T-helper 9 cell (primary cell): ENCODE results near the gene LXN.

Source experiments
- DNase-seq: peaks from one replicate; pipeline ENCODE4 v3.0.0-alpha.2; 2020

LXN gene

DNA sequence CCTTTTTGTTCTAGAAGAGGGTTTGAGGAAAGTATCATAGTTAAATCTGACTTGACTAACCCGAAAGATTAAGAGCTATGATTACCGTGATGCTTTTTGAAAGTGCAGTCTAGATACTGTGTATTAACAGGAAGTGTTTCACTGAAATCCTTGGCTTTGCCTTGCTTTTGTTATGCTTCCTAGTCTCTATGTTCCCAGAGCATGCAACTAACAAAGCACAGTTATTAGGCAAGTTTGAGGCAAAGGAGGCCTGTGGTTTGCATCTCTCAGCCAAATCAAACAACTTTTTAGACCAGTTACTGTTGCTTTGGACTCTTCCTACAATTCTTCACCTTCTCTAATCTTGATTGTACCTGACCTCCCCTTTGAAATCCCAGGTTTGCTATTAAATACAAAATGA lies 3.9 kb downstream of the LXN start:
- no peak for DNase-seq

DNA sequence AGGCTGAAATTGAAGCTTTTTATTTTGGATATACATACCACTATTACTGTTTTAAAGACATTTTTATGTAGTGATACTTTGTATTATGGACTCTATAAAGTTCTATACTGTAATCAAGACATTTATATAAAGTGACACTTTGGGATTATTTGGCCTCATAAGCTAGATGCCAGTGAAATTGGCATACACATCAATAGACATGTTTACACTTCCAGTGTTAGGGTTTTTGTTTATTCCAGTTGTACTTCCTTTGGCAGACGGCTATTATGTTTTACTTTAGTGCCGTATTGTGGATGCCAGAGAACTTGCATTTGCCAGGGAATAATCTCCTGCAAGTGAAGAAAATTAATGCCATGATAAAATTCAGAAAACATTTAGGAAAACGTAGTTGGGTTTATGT lies 6.0 kb downstream of the LXN start:
- no peak for DNase-seq

DNA sequence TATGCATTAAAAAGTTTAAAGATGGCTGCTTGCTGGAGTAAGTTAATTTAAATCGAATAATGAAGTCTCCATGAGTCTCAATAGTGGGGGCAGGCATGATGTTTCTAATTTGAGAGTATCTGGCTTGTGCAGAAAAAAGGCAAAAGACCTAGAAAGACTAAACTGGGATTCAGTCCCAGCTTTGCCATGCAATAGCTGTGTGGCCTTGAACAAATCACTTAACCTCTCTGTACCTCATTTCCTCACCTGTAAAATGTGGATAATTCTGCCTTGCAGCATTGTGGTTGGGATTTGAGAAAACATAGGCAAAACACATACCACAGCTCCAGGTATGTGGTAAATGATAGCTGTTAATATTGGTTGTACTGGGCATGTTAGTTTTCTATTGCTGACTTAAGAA lies 8.6 kb downstream of the LXN start:
- DNase-seq = no peak

DNA sequence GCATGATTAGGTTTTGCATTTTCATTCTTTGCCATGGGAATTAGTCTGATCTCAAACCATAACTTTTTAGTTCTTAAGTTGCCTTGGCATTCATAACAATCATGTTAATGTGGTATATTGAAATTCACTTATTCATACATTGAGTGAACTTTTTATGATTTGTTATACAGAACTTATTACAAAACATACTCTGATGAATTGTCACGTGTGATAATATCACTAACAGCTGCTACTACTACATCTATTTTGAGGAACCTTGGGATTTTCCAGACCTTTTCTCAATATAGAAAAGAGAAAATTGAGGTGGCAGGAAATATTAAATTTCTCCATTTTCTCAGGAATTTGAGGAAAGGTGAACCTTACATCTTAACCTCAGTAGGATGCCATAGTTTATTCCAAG lies 9.2 kb downstream of the LXN start:
- DNase-seq = no peak

DNA sequence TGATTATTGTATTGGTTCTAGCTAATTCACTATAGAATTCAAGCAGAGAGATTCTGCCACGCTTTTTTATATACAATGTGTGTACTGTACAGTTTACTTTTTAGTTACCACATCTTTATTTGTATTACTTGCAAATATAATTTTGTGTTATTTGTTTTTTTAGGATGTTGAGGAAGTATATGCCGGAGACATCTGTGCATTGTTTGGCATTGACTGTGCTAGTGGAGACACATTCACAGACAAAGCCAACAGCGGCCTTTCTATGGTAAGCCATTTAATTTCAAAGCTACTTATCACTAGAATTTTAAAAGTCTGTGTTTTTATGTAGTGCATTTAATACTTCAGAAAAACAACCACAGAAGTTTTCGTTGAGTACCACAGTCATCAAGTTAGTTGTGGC lies 11.7 kb downstream of the LXN start:
- DNase-seq = no peak

DNA sequence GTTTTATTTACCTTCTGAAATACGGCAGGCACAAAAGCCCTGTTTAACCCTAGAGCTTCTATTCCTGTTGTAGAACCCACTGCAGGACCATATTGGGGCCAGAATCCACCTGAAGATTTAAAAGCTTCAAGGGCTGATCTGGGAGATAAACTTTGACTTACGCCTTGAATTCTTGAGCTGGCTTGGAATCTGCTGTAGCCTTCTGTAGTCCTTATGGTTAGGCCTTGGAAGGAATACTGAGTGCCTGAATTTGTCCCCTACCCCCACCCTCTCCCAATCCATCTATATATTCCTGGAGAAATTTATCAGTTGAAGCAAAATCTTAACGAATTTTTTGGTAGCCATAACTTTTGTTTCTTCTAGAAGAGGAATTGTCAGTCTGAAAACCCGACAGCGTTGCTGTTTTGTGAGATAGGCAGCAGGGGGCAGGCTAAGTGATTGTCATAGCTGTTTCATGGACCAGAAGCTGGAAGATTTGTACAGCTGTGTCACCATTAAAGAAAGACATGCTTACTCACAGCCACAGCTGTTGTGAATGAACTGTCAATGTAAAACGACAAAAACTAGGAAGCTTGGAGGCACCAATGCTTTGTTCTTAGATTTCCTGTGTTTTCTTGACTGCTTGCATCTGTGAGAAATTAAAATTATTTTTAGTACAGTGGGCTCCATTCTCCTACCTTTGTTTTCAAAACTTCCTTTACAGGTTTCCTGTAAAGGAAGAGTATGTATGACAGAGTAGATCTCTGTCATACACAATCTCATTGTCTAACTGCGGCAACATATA lies 12.8 kb downstream of the LXN start:
- peak; percentile 26 for DNase-seq

DNA sequence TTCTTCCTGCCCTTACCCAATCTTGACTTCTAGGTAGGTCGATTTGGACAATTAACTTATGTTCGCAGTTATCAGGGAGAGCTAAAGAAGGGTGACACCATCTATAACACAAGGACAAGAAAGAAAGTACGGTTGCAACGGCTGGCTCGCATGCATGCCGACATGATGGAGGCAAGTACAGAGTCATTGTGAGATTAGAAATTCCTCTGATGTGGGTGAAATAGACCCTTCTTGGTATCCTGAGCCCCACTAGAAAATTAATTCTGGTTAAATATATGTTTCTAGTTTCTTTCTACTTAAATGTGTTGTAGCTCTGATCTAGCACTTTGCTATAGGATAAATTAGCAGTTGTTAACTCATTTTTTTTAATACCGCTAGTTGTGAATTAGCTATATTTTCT lies 13.6 kb downstream of the LXN start:
- DNase-seq = no peak

DNA sequence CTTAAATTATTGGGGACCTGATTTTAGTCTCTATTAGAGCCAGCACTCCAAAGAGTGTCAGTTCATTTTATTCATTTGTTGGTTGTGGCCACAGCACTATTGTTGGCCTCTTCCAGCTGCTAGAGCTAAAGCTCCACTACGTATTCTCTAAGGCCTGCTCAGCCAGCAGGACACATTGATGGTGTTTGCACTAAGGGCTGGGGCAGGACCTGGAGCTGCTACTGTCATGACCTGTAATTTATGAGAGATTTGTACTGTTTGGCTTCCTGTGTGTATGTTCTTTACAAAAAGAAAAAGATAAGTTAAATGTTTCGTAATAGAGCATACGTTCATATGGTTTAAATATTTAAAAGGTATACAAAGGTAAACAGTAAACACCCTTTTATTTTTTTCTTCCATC lies 20.0 kb downstream of the LXN start:
- no peak for DNase-seq

DNA sequence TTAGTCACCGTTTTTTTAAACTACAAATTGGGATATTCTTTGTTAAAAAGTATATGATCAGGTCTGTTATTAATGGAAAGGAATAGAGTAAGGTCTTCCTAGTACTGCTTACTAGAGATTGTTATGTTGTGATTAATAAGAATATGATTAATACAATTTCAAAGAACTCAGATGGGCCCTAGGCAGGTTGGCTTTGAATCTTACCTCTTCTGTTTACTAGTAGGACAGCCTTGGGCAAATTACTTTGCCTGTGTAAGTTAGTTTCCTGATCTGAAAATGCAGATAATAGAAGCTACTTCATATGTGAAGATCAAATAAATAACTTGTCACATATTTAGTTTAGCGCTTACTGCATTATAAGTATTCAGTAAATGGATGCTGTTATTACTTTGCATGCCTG lies 21.3 kb downstream of the LXN start:
- DNase-seq = no peak

DNA sequence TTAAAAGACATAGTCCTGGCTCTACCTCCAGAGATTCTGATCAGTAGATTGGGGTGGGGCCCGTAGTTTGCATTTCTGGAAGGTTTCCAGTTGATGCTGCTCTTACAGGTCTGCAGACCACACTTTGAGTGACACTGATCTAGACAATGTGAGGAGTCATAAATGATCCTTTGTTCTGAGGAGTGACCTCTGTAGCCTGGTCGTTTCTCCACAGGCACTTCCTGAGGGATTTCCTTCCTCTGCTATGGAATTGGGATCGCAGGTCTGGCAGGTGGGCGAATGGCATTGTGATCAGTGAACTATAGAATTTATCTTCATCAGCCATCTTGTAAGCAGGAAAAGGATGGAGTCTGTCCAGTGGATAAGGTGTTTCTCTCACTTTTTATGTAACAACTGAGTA lies 22.7 kb downstream of the LXN start:
- no peak for DNase-seq

DNA sequence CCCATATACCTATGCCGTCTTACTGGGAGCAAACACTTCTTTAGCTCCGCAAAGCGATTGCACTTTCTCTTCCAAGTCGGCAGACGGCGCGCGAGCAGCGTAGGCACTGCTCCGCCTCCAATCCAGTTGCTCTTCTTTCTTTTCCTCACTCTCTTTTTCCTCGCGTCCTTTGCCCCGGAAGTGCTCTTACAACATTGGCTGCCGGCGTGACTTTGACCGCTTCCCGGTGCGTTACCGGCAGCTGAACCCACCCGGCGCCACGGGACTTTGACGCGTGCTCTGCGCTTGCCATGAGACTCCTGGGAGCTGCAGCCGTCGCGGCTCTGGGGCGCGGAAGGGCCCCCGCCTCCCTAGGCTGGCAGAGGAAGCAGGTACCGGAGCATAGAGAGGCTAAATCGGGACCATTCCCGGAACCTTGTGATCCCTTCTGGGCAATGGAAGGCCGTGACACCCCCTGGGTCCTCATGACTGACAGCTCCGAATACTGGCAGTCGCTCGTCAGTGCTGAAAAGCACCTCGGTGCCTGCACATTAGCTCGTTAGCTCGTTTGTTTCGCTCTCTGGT lies 28.0 kb downstream of the LXN start, which contains the start of gene GFM1:
Gene GFM1, plus strand, starts transcription at position 183 of the 564 bp plus-strand sequence. Its CDS starts 108 bp downstream, at position 291.
- DNase-seq = peak; percentile 86

DNA sequence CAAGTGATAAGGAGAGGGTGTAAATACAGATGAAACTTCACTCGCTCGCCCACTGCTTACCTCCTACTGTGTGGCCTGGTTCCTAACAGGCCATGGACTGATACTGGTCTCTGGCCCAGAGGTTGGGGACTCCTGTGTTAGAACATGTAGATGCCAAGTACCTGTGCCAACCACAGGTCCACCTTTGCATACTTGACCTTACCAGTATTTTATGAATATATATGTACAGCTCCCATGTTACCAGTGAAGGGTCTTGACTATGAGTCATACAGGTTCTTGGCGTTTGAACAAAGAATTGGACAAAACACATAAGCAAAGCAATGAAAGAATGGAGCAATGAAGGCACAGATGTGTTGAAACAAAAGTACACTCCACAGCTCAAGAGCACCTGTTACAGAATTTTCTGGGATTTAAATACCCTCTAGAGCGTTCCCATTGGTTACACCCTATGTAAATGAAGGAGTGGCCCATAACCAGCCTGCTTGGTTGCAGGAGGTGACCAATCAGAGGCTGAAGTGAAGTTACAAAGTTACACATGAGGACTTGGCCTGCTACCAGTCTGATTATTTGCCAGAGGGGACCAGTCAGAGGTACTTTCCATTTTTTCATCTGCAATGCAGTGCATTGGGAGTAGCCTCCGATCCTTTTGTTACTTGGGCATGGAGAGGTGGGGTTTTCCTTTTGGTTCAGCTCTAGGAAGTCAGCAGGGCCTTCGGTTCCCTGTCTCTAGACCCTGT lies 29.8 kb downstream of the LXN start:
- no peak for DNase-seq

DNA sequence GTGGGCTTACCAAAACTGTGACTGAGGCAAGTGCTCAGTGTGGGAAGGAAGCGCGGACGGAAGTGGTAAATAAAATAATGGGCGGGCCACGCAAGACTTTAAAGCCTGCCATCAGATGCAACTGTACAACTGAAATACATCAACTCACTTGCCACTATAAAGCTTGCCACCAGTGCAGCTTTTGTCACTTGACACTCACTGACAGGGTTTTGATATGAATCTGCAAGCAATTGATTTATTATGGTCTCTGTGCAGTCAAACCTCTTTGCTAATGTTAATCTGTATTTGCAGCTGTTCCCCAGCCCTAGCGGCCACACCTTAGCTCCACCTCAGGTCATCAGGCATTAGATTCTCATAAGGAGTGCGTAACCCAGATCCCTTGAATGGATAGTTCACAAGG lies 30.4 kb downstream of the LXN start:
- DNase-seq = no peak

DNA sequence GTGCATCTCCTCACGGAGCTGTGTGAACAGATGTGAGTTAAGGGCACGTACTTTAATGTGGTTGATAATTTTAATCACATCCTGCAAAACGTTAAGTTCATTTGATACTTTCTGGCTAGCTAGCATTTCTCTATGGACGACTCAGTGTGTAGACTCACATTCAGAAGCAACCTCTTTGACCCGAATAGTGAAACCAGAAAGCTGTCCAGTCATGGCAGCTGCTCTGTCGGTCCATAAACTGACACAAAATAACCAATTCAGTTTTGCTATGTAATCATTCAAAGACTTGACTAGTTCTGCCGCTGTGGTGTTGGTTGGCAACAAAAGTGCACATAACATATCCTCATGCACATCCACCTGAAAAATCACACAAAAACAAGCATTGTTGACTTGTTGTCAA lies 31.8 kb downstream of the LXN start:
- DNase-seq = no peak

DNA sequence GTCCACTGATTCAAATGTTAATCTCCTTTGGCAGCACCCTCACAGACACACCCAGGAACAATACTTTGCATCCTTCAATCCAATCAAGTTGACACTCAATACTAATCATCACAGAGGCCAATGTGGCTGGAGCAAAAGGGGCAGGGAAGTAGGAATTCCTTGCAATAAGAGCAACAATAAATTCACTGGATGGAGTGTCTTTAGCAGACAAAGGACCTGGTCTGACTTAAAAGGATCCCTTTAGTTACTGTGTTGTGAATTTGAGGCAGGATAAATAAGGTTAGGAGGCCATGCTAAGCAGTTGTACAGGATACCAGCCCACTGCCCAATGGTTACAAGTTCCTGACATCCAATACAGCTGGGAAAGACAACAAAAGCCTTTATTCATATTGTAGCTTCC lies 40.5 kb downstream of the LXN start:
- no peak for DNase-seq

DNA sequence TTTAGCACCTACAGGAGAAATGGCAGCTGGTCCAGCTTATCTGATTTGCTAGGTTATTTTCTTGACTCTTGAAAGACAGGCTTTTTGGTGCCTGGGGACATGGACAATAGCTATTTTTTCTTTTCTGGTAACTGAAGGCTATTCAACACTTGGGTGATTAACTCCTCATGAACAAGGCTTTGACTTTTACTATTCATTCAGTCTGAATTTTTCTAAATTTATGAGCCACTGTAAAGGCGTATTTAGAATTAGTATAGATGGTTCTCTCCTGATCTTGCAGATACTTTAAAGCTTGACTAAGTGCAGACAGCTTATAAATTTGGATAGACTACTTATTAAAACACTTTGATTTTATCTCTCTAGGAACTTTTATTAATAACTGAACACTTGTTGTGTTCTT lies 46.6 kb downstream of the LXN start:
- DNase-seq = no peak

DNA sequence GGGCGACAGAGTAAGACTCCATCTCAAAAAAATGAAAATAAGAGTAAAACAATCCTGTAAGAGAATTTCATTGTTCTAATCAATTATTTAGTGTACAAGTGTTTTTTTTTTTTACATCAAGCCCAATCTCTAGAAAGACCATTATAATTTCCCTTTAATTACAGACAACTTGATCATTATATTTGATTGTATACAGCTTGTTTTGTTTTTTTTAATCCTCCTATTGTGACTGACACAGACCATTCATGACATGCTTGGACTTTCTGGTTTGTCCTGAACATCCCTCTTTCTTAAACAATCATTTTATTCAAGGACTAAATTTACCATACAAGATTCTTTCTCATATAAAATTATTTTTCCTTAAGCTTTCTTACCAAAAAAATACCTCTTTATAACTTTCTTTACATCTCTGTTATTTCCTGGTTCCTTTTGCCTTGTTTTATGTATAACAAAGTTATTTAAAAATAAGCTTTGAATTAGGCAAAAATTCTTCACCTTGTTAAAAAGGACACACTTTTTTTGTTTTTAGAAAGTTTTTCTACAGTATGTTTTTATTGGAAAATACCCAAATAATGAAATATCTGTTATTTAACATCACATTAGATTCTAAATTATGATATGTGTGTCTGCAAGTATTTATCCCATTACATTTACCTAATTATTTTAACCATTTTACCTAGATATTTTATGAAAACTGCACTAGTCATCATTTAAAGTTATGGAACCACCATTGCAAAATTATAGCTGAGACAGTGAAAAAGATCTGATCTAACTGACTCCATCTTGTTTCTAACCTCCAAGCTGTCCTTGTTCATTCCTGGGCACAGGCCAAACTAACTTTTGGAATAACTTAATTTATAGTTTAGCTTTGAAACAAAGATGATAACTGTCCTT lies 54.2 kb downstream of the LXN start:
- no peak for DNase-seq
